Right cardiac atrium (tissue), 5 donors: Measurements from ENCODE around the gene TP53BP1. TPM values are rescaled to one million over a fixed set of nuclear protein-coding genes. Genes with fewer than 3 reads are reported as not detected.
A peak's percentile ranks its signal among the peaks of the same experiment; 100 is the strongest.

Source experiments
- ATAC-seq, 2 donors: fragments of 200-7000 bp; cut with Tn5 transposase; one replicate each; pipeline versions ENCODE4 v1.8.0 to v1.9.1; 2020; ENCODE audit warnings: moderate library complexity in 2 of 2, mild to moderate bottlenecking in 1 of 2
- DNase-seq, 3 donors: peaks; one replicate each; pipeline ENCODE4 v3.0.0-alpha.2; 2020
- H3K27ac ChIP-seq: one replicate; pipeline ENCODE4 v1.5.1; 2013; ENCODE audit warnings: mild to moderate bottlenecking, low read length, control low read depth, moderate library complexity
- H3K27me3 ChIP-seq: one replicate; pipeline ENCODE4 v1.6.1; 2013; ENCODE audit not compliant: control insufficient read depth, insufficient read depth
- H3K4me1 ChIP-seq: one replicate; pipeline ENCODE4 v1.6.1; 2013; ENCODE audit warnings: low read length; ENCODE audit not compliant: control insufficient read depth, insufficient read depth
- H3K4me3 ChIP-seq: one replicate; pipeline ENCODE4 v1.5.1; 2013; ENCODE audit warnings: low read length, control low read depth
- H3K9me3 ChIP-seq: one replicate; pipeline ENCODE4 v1.6.1; 2013; ENCODE audit warnings: low read length; ENCODE audit not compliant: control insufficient read depth
- WGBS: extraction: QIAGEN DNeasy Blood & Tissue Kit; methylation state at CpG from one replicate; pipeline ENCODE4 v1.1.7; 2013; 5-methylcytosine and 5-hydroxymethylcytosine counted together
- intact Hi-C, 4 donors: fragments of 100-400 bp; cut with DNase I; formaldehyde crosslinking; loops; one replicate each; pipeline versions ENCODE4 v1.11.0 to v1.14.0; 2022 to 2023
- polyA plus RNA-seq: library from polyadenylated mRNA; stranded (reverse); fragments of 200-250 nt; gene quantifications from one replicate; pipeline ENCODE4 v1.2.3, GENCODE V29; 2013
- total RNA-seq, 4 donors: library from RNA; stranded (reverse); fragmentation: NEBNext Ultra II Directional; extraction: Animal tissue kit (Norgen Biotek cat#: 25700); gene quantifications; one replicate each; pipeline ENCODE4 v1.2.1, GENCODE V29; 2021
- donor health status: healthy with polysubstance abuse.
- donor health status: DM: no; HTN: yes; CAD: no.
- donor health status: DM: no; HTN: no; CAD: no.
- donor health status: DM: no; HTN: yes; CAD: no; lungs with severe emphysema.
- donor health status: DM: yes; HTN: yes; CAD: no.

The TP53BP1 gene
- total and polyA plus RNA-seq, 5 donors = 14.6 to 44.4 (median 33.6) TPM

GRCh38 chr15:43509660-43510199, 16.8 kb upstream of the TP53BP1 start:
- peak; percentile 36 to 82 (median 57) for DNase-seq

GRCh38 chr15:43508991-43509659, 16.2 kb upstream of the TP53BP1 start:
- Histone ChIP-seq H3K27me3 (no peaks in the 10 kb centered on the region), H3K4me3 (no peak overlapping the region), H3K9me3 (no peaks in the 10 kb centered on the region), H3K4me1 (no peaks in the 10 kb centered on the region), H3K27ac (peak overlapping the region; percentile 95)
- intact Hi-C loops = no loop called here
- WGBS = 52% methylated on average over 9 of the region's 9 CpGs
- DNase-seq (no peak), ATAC-seq (no peak)

More at GRCh38 chr15:43509660-43510199, 16.8 kb upstream of the TP53BP1 start:
- no peak for ATAC-seq
- Histone ChIP-seq H3K9me3 (no peaks in the 10 kb centered on the region), H3K4me3 (peak overlapping the region; percentile 56), H3K27ac (peak overlapping the region; percentile 95), H3K27me3 (no peaks in the 10 kb centered on the region), H3K4me1 (no peaks in the 10 kb centered on the region)
- WGBS = 25% methylated on average over 8 of the region's 8 CpGs
- intact Hi-C loops = no loop called here

GRCh38 chr15:43508421-43508820, 15.5 kb upstream of the TP53BP1 start:
- WGBS = 73% methylated on average over 1 of the region's 1 CpG
- H3K27ac ChIP-seq = no peak overlapping the region
- intact Hi-C loops = no loop called here
- H3K4me1 ChIP-seq = no peaks in the 10 kb centered on the region
- H3K9me3 ChIP-seq = no peaks in the 10 kb centered on the region
- H3K27me3 ChIP-seq = no peaks in the 10 kb centered on the region
- no peak overlapping the region for H3K4me3 ChIP-seq
- ATAC-seq (no peak), DNase-seq (no peak)

- 72% methylated on average over 1 of the region's 1 CpG for WGBS
- ATAC-seq (no peak), DNase-seq (no peak)
- Histone ChIP-seq H3K4me3 (no peak overlapping the region), H3K27ac (no peak overlapping the region), H3K4me1 (no peaks in the 10 kb centered on the region), H3K9me3 (no peaks in the 10 kb centered on the region), H3K27me3 (no peaks in the 10 kb centered on the region)
- intact Hi-C loops = no loop called here
These were observed 12.8 kb upstream of the TP53BP1 start for GRCh38 chr15:43505738-43506137.

- H3K4me1 ChIP-seq = no peaks in the 10 kb centered on the region
- H3K27me3 ChIP-seq = no peaks in the 10 kb centered on the region
- intact Hi-C loops = no loop called here
- no peak for DNase-seq
- H3K4me3 ChIP-seq = no peak overlapping the region
- H3K9me3 ChIP-seq = no peaks in the 10 kb centered on the region
- no peak overlapping the region for H3K27ac ChIP-seq
- ATAC-seq = no peak
- WGBS = 74% methylated on average over 1 of the region's 1 CpG
These were observed 6.7 kb upstream of the TP53BP1 start for GRCh38 chr15:43499635-43500034.

- Histone ChIP-seq H3K27ac (no peak overlapping the region), H3K9me3 (no peaks in the 10 kb centered on the region), H3K4me3 (no peak overlapping the region), H3K27me3 (no peaks in the 10 kb centered on the region), H3K4me1 (no peaks in the 10 kb centered on the region)
- intact Hi-C loops = no loop called here
- DNase-seq (no peak), ATAC-seq (no peak)
- WGBS = 70% methylated on average over 3 of the region's 3 CpGs
These were observed 6.0 kb upstream of the TP53BP1 start for GRCh38 chr15:43498990-43499389.

GRCh38 chr15:43493703-43494472, 932 bp upstream of the TP53BP1 start:
- H3K9me3 ChIP-seq = no peaks in the 10 kb centered on the region
- intact Hi-C loops = no loop called here
- H3K4me3 ChIP-seq = peak overlapping the region; percentile 82
- no peaks in the 10 kb centered on the region for H3K4me1 ChIP-seq
- 60% methylated on average over 7 of the region's 7 CpGs for WGBS
- peak overlapping the region; percentile 61 for H3K27ac ChIP-seq
- ATAC-seq (no peak), DNase-seq (no peak)
- no peaks in the 10 kb centered on the region for H3K27me3 ChIP-seq

GRCh38 chr15:43492266-43492665, 690 bp downstream of the TP53BP1 start:
- WGBS = 5% methylated on average over 7 of the region's 7 CpGs
- Histone ChIP-seq H3K27ac (no peak overlapping the region), H3K27me3 (no peaks in the 10 kb centered on the region), H3K4me1 (no peaks in the 10 kb centered on the region), H3K9me3 (no peaks in the 10 kb centered on the region), H3K4me3 (peak overlapping the region; percentile 82)
- intact Hi-C loops = no loop called here
- ATAC-seq = no peak
- DNase-seq = no peak

GRCh38 chr15:43489191-43489590, 3.8 kb downstream of the TP53BP1 start:
- no peak for ATAC-seq
- intact Hi-C loops = no loop called here
- Histone ChIP-seq H3K27me3 (no peaks in the 10 kb centered on the region), H3K4me3 (no peak overlapping the region), H3K4me1 (no peaks in the 10 kb centered on the region), H3K9me3 (no peaks in the 10 kb centered on the region), H3K27ac (no peak overlapping the region)
- DNase-seq = no peak
- 0% methylated on average over 1 of the region's 1 CpG for WGBS

GRCh38 chr15:43488790-43489189, 4.2 kb downstream of the TP53BP1 start:
- Histone ChIP-seq H3K9me3 (no peaks in the 10 kb centered on the region), H3K4me1 (no peaks in the 10 kb centered on the region), H3K27ac (no peak overlapping the region), H3K27me3 (no peaks in the 10 kb centered on the region), H3K4me3 (no peak overlapping the region)
- no peak for ATAC-seq
- DNase-seq = no peak
- intact Hi-C loops = no loop called here
- 83% methylated on average over 3 of the region's 3 CpGs for WGBS

- no peak overlapping the region for H3K4me3 ChIP-seq
- H3K27ac ChIP-seq = no peak overlapping the region
- 88% methylated on average over 6 of the region's 6 CpGs for WGBS
- no peaks in the 10 kb centered on the region for H3K27me3 ChIP-seq
- no peaks in the 10 kb centered on the region for H3K4me1 ChIP-seq
- no peaks in the 10 kb centered on the region for H3K9me3 ChIP-seq
- DNase-seq (no peak), ATAC-seq (no peak)
- intact Hi-C loops = no loop called here
These were observed 5.6 kb downstream of the TP53BP1 start for GRCh38 chr15:43487271-43487895.
